ENCODE measurements around the gene SMAGP. TPM values are rescaled to one million over a fixed set of nuclear protein-coding genes. Genes with fewer than 3 reads are reported as not detected.

The SMAGP gene
- total and polyA plus RNA-seq, 10 donors: 8.2 to 18.1 (median 11.6) TPM

Other genes starting within 250 kb of the SMAGP start
- gene SLC11A2, start 244.0 kb downstream of the SMAGP start, total RNA-seq: 10 to 100 TPM; 37.0 to 54.4 (median 42.6) TPM
- gene SLC11A2, start 244.0 kb downstream of the SMAGP start, polyA plus RNA-seq: 10 to 100 TPM in 2 of 3 donors, 1 to 10 TPM in 1; 7.7 to 11.1 (median 10.6) TPM
- gene LETMD1, start 222.1 kb downstream of the SMAGP start, total RNA-seq: 10 to 100 TPM; 51.4 to 85.2 (median 66.3) TPM
- gene LETMD1, start 222.1 kb downstream of the SMAGP start, polyA plus RNA-seq: 10 to 100 TPM; 54.3 to 63.8 (median 54.6) TPM
- gene CSRNP2, start 186.8 kb downstream of the SMAGP start, total RNA-seq: 10 to 100 TPM; 17.9 to 41.8 (median 26.2) TPM
- 1 to 10 TPM; 3.7 to 7.1 (median 5.0) TPM for gene CSRNP2, start 186.8 kb downstream of the SMAGP start, polyA plus RNA-seq
- 10 to 100 TPM; 17.9 to 33.1 (median 24.8) TPM for gene TFCP2, start 97.3 kb downstream of the SMAGP start, total RNA-seq
- gene TFCP2, start 97.3 kb downstream of the SMAGP start, polyA plus RNA-seq: 10 to 100 TPM; 10.2 to 13.8 (median 10.9) TPM
- gene POU6F1, start 52.4 kb downstream of the SMAGP start, total RNA-seq: 10 to 100 TPM; 17.1 to 27.1 (median 20.5) TPM
- 10 to 100 TPM in 2 of 3 donors, 1 to 10 TPM in 1; 3.9 to 14.7 (median 10.0) TPM for gene POU6F1, start 52.4 kb downstream of the SMAGP start, polyA plus RNA-seq
- 100 to 1,000 TPM; 237 to 493 (median 306) TPM for gene DAZAP2, start 31.6 kb downstream of the SMAGP start, total RNA-seq
- 100 to 1,000 TPM; 181 to 329 (median 237) TPM for gene DAZAP2, start 31.6 kb downstream of the SMAGP start, polyA plus RNA-seq
- 100 to 1,000 TPM in 3 of 7 donors, 10 to 100 TPM in 4; 71.5 to 116 (median 92.1) TPM for gene BIN2, start 53.8 kb upstream of the SMAGP start, total RNA-seq
- gene BIN2, start 53.8 kb upstream of the SMAGP start, polyA plus RNA-seq: 10 to 100 TPM; 23.3 to 28.6 (median 24.7) TPM
- not detected for gene CELA1, start 76.3 kb upstream of the SMAGP start, total RNA-seq
- gene CELA1, start 76.3 kb upstream of the SMAGP start, polyA plus RNA-seq: under 1 TPM in 1 of 3 donors, not detected in 2; 0.21 TPM
- 10 to 100 TPM; 15.6 to 29.4 (median 21.7) TPM for gene GALNT6, start 121.0 kb upstream of the SMAGP start, total RNA-seq
- gene GALNT6, start 121.0 kb upstream of the SMAGP start, polyA plus RNA-seq: 1 to 10 TPM; 5.8 to 8.5 (median 6.8) TPM
- gene SLC4A8, start 154.4 kb upstream of the SMAGP start, total RNA-seq: 1 to 10 TPM; 4.3 to 9.7 (median 5.7) TPM
- gene SLC4A8, start 154.4 kb upstream of the SMAGP start, polyA plus RNA-seq: 1 to 10 TPM in 2 of 3 donors, under 1 TPM in 1; 0.88 to 1.8 (median 1.4) TPM

Measured in spleen (tissue), 10 donors.